HS-27A (cell line): ENCODE measurements around the gene XPNPEP2.

Experiments used
- DNase-seq: peaks from one replicate; pipeline ENCODE4 v3.0.0-alpha.2; 2012; ENCODE audit warnings: low read depth, missing footprints

The XPNPEP2 gene

DNA sequence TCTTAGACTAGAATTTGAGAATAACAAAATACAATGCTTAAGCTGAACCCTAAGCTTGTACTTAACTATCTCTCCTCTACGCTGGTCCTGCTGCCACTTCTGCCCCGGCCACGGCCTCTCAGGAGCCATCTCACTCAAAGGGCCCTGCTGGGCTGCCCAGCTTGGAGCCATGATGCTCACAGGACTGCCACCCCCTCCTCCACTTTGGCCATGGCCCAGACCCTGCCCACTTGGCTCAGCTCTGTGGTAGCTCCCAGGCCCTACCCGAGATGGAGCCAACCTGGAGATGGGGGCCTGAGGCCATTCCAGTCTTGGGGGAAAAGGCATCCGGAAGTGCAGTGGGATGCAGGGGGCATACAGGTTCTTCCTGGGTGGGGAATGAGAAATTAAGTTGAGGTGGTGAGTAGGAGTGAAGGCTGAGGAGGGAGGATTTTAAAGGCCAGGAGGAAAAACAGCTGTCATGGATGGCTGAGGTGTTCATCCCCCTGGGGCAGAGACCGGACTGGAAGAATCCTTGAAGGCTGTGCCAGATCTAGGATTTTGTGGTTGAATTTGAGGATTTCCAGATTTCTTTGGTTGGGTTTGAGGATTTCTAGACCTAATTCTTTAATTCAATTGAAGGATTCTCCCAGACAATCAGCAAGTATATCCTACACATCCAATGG, 41.8 kb downstream of the XPNPEP2 start:
- DNase-seq = no peak

DNA sequence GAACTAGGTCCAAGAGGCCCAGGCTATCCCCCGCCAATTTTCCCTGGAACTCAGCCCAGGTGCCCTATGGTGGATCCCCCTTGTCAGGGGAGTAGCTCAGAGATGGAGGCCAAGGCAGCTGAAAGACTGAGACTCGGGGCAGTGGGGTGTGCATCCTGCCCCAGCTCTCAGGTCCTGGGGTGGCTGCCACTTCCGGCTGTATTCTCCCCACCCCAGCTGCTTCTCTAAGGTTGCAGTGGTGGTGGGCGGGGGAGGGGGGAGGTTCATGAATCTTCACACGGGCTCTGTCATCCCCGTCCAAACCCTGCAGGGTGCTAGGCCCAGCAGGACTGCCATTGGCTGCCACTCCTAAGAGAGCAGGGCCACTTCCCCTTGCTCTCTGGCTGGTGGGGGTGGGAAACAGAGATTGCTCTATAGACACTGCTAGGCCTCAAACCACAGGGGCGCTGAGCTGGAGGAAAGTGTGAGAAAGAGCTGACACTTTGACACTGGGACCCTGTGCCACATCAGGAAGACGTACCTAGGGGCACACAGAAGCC, 42.4 kb downstream of the XPNPEP2 start:
- DNase-seq = no peak

DNA sequence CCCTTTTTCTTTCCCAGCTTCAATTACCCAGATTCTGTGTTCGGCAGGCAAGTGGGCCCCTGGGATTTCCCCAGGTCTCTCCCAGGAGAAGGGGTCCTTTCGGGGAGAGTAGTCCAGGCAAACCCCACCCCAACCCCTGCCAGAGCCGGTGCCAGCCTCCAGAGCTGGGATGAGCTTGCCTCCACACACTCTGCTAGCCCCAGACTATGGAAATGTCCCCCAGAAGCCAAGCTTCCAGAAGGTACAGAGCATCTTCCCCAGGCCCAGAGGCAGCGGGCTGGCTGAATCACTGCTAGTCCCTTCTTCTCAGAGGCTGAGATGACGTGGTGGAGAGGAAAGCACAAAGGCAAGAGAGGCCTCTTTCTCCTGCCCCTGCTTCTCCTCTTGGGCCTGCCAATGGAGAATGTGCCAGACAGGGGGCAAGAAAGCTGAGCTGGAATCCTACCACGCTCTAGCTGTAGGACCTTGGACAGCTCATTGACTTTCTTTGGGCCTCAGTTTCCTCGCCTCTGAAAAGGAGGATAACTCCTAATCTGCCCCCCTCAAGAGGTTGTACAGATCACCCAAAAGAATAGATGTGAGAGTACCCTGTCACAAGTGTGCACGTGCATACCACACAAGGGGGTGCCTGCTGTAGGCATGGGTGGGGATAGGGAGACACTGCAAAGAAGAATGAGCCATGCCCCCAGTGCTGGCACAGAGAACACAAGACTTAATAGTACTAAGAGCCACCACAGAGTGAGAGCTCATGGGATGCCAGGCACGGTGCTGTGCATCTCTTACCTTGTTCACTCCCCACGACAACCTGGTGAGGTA, 43.1 kb downstream of the XPNPEP2 start:
- no peak for DNase-seq

GRCh38 chrX:129782706-129783105, 43.9 kb downstream of the XPNPEP2 start:
- no peak for DNase-seq

DNA sequence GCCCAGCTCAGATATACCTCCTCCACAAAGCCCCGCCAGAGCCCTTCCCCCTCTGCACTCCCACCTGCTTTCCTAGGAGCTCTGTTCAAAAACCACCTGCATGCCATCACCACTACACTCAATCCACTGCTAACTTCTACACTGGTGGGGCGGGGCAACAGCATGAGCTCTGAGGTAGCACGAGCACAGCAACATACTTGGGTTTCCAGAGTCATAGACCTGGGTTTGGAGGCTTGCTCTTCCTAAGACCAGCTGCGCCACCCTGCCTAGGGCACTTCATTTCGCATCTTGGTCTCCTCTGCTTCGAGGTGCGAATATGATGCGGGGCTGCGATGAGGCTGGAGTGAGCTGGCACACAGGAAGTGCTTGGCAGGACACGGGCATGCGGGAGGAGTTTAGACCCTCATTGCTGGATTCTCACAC, 44.5 kb downstream of the XPNPEP2 start:
- DNase-seq = no peak

DNA sequence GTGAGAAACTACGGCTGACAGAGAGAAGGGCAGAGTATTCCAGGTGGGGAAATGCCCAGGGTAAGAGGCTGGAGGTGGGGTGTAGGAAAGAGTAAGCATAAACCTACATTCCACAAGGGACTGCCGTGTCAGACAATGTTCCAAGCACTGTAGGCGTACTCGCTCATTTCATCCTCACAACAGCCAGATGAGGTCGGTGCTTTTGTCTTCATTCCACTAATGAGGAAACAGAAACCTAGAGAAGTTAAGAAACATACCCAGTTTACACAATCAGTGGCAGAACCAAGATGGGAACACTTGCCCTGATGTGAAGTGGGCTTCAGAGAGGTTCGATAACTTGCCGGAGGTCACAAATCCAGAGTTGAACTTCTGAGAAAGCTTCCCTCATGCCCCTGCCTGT, 45.6 kb downstream of the XPNPEP2 start:
- no peak for DNase-seq

DNA sequence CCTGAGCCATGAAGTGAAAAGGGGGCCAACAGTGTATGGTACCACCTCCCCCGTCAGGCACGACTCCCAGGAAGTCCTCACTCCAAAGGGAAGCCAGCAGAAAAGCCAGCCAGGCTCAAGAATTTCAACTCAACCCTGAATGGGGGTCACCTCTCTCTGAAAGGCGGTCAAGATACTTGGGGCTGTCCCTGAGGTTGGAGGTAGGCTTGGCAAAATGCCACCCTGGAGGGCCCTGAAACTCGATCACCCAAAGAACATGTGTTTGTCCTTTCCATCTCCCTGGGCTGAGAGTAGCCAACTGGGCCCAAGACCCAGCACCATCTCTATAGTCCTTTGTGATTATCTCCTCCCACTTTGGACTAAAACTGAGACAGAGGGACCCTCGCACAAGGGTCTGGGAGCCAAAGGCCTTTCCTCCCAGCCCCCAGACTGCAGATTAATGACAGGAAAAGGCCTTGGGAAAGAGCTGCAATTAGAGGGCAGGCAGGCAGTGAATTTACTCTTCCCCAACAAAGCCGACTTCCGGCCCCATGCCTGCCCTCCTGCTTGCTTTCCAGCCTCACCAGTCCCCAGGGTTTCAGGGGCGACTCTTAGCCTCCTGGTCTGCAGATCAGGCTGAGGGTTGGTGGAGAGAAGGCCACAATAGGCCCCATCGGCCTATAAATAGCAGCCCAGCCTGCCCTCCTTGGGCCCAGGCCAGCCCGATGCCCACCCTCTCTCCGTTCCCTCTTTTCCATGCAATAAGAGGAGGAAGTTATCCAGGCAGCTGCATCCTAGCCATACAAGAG, 46.6 kb downstream of the XPNPEP2 start:
- no peak for DNase-seq

- DNase-seq = no peak
Observed at GRCh38 chrX:129786210-129786651, 47.5 kb downstream of the XPNPEP2 start.

GRCh38 chrX:129787336-129788055, 48.7 kb downstream of the XPNPEP2 start:
- no peak for DNase-seq

GRCh38 chrX:129788527-129788926, 49.7 kb downstream of the XPNPEP2 start:
- no peak for DNase-seq

- no peak for DNase-seq
Observed at GRCh38 chrX:129790146-129790545, 51.4 kb downstream of the XPNPEP2 start.

DNA sequence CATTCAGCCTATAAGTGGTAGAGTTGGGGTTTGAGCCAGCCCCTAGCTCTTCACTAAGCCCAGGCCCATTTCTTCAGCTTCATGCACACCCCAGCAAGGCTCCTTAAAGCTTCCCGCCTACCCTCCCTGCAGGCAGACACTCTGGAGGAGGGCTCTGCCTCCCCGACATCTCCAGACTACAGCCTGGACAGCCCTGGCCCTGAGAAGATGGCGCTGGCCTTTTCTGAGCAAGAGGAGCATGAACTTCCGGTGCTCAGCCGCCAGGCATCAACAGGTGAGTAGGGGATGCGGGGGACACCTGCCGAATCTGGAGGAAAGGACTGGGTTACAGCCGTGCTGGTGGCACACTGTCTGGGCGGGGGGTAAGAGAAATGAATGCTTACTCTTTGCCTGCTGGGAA, 52.0 kb downstream of the XPNPEP2 start:
- no peak for DNase-seq

DNA sequence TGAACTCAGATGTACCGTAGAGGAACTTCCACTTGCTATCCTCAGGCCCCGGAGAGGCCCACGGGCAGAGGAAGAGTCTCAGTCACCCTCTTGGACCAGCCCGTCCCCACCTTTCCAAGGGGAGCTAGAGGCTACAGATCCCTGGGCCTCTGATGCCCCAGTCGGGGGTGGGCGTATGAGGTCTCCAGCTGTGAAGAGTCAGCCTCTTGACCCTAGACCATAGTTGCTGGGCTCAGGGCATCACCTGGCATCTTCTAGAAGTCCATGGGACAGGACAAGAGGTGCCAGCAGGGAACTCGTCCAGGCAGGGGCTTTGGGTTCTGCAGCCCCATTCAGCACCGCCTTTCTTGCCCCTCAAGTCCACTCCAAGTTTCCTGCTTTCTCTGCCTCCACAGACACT, 52.6 kb downstream of the XPNPEP2 start:
- no peak for DNase-seq

DNA sequence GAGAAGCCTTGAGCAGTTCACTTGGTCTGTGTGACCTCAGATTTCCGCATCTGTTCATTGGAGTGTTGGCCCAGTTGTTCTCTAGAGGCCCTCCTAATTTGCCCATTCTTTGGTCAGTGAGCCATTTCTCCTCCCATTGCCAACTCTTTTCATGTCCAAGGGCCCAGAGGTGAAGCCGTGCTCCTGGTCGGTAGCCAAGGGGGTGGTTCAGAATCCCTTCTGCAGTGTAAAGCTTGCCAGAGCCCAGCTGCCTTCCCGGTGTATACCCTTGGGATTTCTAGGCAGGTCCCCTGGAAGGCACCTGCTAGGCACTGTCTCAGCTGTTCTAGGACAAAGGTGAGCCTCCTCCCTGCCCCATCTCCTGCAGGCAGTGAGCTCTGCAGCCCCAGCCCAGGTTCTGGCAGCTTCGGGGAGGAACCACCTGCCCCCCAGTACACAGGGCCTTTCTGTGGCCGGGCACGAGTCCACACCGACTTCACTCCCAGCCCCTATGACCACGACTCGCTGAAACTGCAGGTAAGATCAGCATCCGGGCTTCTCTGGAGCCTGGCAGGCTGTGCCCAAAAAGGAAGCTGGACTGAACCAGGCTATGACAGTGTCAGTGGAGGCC, 53.3 kb downstream of the XPNPEP2 start:
- DNase-seq = no peak

DNA sequence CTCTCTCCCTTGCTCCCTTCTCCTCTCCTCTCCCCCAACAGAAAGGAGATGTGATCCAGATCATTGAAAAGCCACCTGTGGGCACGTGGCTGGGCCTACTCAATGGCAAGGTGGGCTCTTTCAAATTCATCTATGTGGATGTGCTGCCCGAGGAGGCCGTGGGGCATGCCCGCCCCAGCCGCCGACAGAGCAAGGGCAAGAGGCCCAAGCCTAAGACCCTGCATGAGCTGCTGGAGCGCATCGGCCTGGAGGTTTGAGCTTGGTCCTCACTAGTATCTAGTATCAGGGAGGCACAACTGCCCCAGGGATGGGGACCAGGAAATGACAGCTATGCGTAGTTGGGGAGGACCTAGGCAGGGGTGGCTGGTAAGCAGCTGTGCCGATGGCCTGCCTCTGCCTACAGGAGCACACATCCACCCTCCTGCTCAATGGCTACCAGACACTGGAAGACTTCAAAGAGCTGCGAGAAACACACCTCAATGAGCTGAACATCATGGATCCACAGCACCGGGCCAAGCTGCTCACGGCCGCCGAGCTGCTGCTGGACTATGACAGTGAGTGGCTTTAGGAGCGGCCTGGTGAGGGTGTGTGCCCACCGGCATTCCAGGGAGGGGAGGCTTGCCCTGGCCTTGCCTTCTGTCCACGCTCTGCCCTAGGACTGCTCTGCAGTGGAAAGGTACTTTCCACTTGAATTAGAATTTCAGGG, 54.0 kb downstream of the XPNPEP2 start:
- DNase-seq = no peak

DNA sequence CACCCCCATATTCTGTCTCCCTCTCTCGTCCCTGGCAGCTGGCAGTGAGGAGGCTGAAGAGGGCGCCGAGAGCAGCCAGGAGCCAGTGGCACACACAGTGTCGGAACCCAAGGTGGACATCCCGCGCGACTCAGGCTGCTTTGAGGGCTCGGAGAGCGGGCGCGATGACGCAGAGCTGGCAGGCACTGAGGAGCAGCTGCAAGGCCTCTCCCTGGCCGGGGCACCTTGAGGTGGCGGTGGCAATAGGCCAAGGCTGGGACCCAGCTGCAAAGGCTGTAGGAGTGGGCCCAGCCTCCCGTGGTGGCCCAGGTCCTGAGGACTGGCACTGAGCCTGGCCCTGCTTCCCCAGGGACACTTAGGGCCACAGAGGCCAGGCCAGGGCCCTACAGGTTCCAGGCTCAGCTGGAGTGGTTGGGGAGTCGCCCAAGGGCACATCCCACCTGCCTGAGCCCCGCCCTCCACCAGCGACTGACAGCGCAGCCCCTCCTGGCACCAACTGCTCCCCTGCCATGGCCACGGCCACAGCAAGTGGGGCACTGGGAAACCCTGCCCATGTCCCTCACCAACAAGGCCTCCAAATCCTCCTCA, 54.9 kb downstream of the XPNPEP2 start:
- DNase-seq = no peak

- DNase-seq = no peak
Observed at GRCh38 chrX:129795584-129795983, 56.8 kb downstream of the XPNPEP2 start.

- no peak for DNase-seq
Observed at GRCh38 chrX:129797251-129797906, 58.6 kb downstream of the XPNPEP2 start.

- no peak for DNase-seq
Observed at GRCh38 chrX:129798456-129798855, 59.7 kb downstream of the XPNPEP2 start.

DNA sequence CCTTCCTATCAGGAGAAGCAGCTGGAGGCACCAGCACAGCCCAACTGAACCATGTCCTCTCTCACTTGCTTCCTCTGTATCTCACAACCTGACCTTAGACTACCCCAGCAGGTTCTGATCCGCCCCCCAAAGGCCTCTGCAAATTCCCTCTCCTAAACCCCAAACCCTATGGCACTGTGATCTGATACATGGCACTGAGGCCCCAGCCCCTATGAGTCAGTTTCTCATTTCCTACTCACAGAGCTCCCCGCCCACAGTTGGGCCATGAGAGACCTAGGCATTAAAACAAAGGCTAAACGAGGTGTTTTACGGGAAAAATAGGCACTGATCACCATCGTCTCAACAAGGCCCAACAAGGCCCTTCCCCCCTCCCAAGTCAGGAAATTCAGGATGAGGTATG, 60.1 kb downstream of the XPNPEP2 start:
- no peak for DNase-seq
